ENCODE data around the gene TOMM7.

- TF ChIP-seq, protein P1, sequence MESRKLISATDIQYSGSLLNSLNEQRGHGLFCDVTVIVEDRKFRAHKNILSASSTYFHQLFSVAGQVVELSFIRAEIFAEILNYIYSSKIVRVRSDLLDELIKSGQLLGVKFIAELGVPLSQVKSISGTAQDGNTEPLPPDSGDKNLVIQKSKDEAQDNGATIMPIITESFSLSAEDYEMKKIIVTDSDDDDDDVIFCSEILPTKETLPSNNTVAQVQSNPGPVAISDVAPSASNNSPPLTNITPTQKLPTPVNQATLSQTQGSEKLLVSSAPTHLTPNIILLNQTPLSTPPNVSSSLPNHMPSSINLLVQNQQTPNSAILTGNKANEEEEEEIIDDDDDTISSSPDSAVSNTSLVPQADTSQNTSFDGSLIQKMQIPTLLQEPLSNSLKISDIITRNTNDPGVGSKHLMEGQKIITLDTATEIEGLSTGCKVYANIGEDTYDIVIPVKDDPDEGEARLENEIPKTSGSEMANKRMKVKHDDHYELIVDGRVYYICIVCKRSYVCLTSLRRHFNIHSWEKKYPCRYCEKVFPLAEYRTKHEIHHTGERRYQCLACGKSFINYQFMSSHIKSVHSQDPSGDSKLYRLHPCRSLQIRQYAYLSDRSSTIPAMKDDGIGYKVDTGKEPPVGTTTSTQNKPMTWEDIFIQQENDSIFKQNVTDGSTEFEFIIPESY (IDR thresholded peaks at IDR 0.05; ENCODE audit: borderline replicate concordance, low read depth), result no peak
- TF ChIP-seq, protein P2, sequence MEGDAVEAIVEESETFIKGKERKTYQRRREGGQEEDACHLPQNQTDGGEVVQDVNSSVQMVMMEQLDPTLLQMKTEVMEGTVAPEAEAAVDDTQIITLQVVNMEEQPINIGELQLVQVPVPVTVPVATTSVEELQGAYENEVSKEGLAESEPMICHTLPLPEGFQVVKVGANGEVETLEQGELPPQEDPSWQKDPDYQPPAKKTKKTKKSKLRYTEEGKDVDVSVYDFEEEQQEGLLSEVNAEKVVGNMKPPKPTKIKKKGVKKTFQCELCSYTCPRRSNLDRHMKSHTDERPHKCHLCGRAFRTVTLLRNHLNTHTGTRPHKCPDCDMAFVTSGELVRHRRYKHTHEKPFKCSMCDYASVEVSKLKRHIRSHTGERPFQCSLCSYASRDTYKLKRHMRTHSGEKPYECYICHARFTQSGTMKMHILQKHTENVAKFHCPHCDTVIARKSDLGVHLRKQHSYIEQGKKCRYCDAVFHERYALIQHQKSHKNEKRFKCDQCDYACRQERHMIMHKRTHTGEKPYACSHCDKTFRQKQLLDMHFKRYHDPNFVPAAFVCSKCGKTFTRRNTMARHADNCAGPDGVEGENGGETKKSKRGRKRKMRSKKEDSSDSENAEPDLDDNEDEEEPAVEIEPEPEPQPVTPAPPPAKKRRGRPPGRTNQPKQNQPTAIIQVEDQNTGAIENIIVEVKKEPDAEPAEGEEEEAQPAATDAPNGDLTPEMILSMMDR (IDR thresholded peaks at IDR 0.05), result no peak
- TF ChIP-seq NRF1 (IDR thresholded peaks at IDR 0.05; ENCODE audit: low read depth, low read length) (no peak), TAF1 (IDR thresholded peaks at IDR 0.05; ENCODE audit: borderline replicate concordance, low read depth, low read length) (no peak), RAD21 (IDR thresholded peaks at IDR 0.05; ENCODE audit: low read length) (no peak), EP300 (IDR thresholded peaks at IDR 0.05; ENCODE audit: borderline replicate concordance in 1 of 2, low read depth in 1 of 2, low read length in 1 of 2) (no peak), RCOR1 (IDR thresholded peaks at IDR 0.05; ENCODE audit: low read length) (no peak), MAX (IDR thresholded peaks at IDR 0.05; ENCODE audit: low read depth) (no peak), USF2 (IDR thresholded peaks at IDR 0.05; ENCODE audit: borderline replicate concordance, low read depth, low read length) (no peak)
These were observed 49.0 kb upstream of the TOMM7 start for GRCh38 chr7:22871661-22872060.
